IMR-90 (cell line): ENCODE data around the gene HNF1B. TPM values are rescaled to one million over a fixed set of nuclear protein-coding genes. Genes with fewer than 3 reads are reported as not detected.

Experiments
- ATAC-seq: fragments of 200-7000 bp; cut with Tn5 transposase; 2 replicates; pipeline ENCODE4 v1.9.1; 2020; ENCODE audit warnings: low read depth, mild to moderate bottlenecking, moderate library complexity
- BruUV-seq: library from RNA; stranded (reverse); fragments of 400-500 nt; replicated peaks from 2 replicates; lab custom pipeline; 2021; lab: Mats Ljungman, UMichigan
- CTCF ChIA-PET: fragments of 300-600 bp; formaldehyde crosslinking; extraction: SDS; loops from one replicate; lab custom pipeline; 2021; ENCODE audit warnings: antibody characterized with exemption; lab: Yijun Ruan, JAX
- POLR2A ChIA-PET: fragments of 300-600 bp; sonication (Branson Sonifier 250); formaldehyde crosslinking; loops from one replicate; lab custom pipeline; 2022; ENCODE audit warnings: antibody characterized with exemption; ENCODE audit not compliant: unreplicated experiment; lab: Charles Lee
- DNase-seq: peaks from one replicate; pipeline ENCODE4 v3.0.0; 2013
- H2AFZ ChIP-seq: replicated peaks from 2 replicates; pipeline ENCODE3; 2013; ENCODE audit warnings: low read length, mild to moderate bottlenecking; ENCODE audit not compliant: poor library complexity
- H2AK5ac ChIP-seq: 2 replicates; pipeline ENCODE4 v1.6.1; 2013; ENCODE audit warnings: low read depth, low read length, inconsistent platforms
- H2AK9ac ChIP-seq: replicated peaks from 2 replicates; pipeline ENCODE3; 2013; ENCODE audit warnings: mild to moderate bottlenecking, low read depth, low read length, moderate library complexity; ENCODE audit not compliant: poor library complexity
- H2BK120ac ChIP-seq: 2 replicates; pipeline ENCODE4 v1.6.1; 2013; ENCODE audit warnings: low read depth, low read length, inconsistent platforms
- H2BK15ac ChIP-seq: 3 replicates; pipeline ENCODE4 v1.6.1; 2013; ENCODE audit warnings: low read depth, low read length, inconsistent platforms
- H2BK20ac ChIP-seq: 2 replicates; pipeline ENCODE4 v1.6.1; 2013; ENCODE audit warnings: low read depth, mild to moderate bottlenecking, inconsistent platforms, low read length, moderate library complexity
- H2BK5ac ChIP-seq: 2 replicates; pipeline ENCODE4 v1.6.1; 2013; ENCODE audit warnings: mild to moderate bottlenecking, low read depth, low read length, inconsistent platforms; ENCODE audit not compliant: poor library complexity, severe bottlenecking
- H3K14ac ChIP-seq: replicated peaks from 2 replicates; pipeline ENCODE4 v1.6.1; 2013; ENCODE audit warnings: low read depth, low read length, inconsistent platforms
- H3K18ac ChIP-seq: 2 replicates; pipeline ENCODE4 v1.6.1; 2013; ENCODE audit warnings: low read depth, low read length, control low read depth
- H3K23ac ChIP-seq: 2 replicates; pipeline ENCODE4 v1.6.1; 2013; ENCODE audit warnings: low read depth, low read length, inconsistent platforms
- H3K27ac ChIP-seq: 2 replicates; pipeline ENCODE4 v1.5.1; 2013; ENCODE audit warnings: mild to moderate bottlenecking, control low read depth, low read length; ENCODE audit not compliant: insufficient read depth
- H3K27me3 ChIP-seq: 2 replicates; pipeline ENCODE4 v1.6.1; 2013; ENCODE audit warnings: low read length; ENCODE audit not compliant: control insufficient read depth, insufficient read depth
- H3K36me3 ChIP-seq: 2 replicates; pipeline ENCODE4 v1.6.1; 2013; ENCODE audit warnings: low read length, mixed read lengths; ENCODE audit not compliant: control insufficient read depth, insufficient read depth
- H3K4ac ChIP-seq: 2 replicates; pipeline ENCODE4 v1.6.1; 2013; ENCODE audit warnings: low read depth, low read length, inconsistent platforms
- H3K4me1 ChIP-seq: 2 replicates; pipeline ENCODE4 v1.6.1; 2013; ENCODE audit warnings: low read length, mixed read lengths; ENCODE audit not compliant: control insufficient read depth, insufficient read depth
- H3K4me2 ChIP-seq: 2 replicates; pipeline ENCODE4 v1.6.1; 2013; ENCODE audit warnings: low read depth, mild to moderate bottlenecking, control low read depth, low read length, moderate library complexity
- H3K4me3 ChIP-seq: 2 replicates; pipeline ENCODE4 v1.5.1; 2013; ENCODE audit warnings: low read depth, mild to moderate bottlenecking, control low read depth, low read length, moderate library complexity; ENCODE audit not compliant: insufficient read depth
- H3K56ac ChIP-seq: 2 replicates; pipeline ENCODE4 v1.6.1; 2013; ENCODE audit warnings: low read length, inconsistent platforms; ENCODE audit not compliant: insufficient read depth; ENCODE audit errors: extremely low read depth
- H3K79me1 ChIP-seq, 2 experiments: 2 replicates each; pipeline ENCODE4 v1.6.1; 2013; ENCODE audit warnings: low read length in 2 of 2, inconsistent platforms in 1 of 2, low read depth in 1 of 2
- H3K9ac ChIP-seq: 2 replicates; pipeline ENCODE4 v1.6.1; 2013; ENCODE audit warnings: low read depth, low read length, control low read depth
- H3K9me1 ChIP-seq: 2 replicates; pipeline ENCODE4 v1.6.1; 2013; ENCODE audit warnings: low read length, inconsistent platforms; ENCODE audit not compliant: insufficient read depth
- H3K9me3 ChIP-seq: 2 replicates; pipeline ENCODE4 v1.6.1; 2013; ENCODE audit warnings: low read length; ENCODE audit not compliant: control insufficient read depth, insufficient read depth
- H4K20me1 ChIP-seq: 2 replicates; pipeline ENCODE4 v1.6.1; 2013; ENCODE audit warnings: low read length, inconsistent platforms; ENCODE audit not compliant: insufficient read depth
- H4K5ac ChIP-seq: 2 replicates; pipeline ENCODE4 v1.6.1; 2013; ENCODE audit warnings: mild to moderate bottlenecking, low read depth, low read length, control low read depth
- H4K8ac ChIP-seq, 2 experiments: 2 replicates each; pipeline ENCODE4 v1.6.1; 2013; ENCODE audit warnings: low read depth in 2 of 2, low read length in 2 of 2, control low read depth in 1 of 2, inconsistent platforms in 1 of 2
- H4K91ac ChIP-seq: 2 replicates; pipeline ENCODE4 v1.6.1; 2013; ENCODE audit warnings: low read depth, low read length, inconsistent platforms; ENCODE audit not compliant: insufficient read depth
- BHLHE40 ChIP-seq: fragments of 150-350 bp; IDR thresholded peaks from 2 replicates; pipeline ENCODE4 v1.6.1; 2016; ENCODE audit warnings: mild to moderate bottlenecking, low read depth, low read length
- CEBPB ChIP-seq: IDR thresholded peaks from 2 replicates; pipeline ENCODE4 v1.6.1; 2012; ENCODE audit warnings: low read depth, low read length, improper control_type of control experiment
- CTCF ChIP-seq: conservative IDR thresholded peaks from 2 replicates; pipeline ENCODE4 v1.5.1; 2012; ENCODE audit warnings: mild to moderate bottlenecking, low read depth, low read length, improper control_type of control experiment
- ELK1 ChIP-seq: fragments of 150-350 bp; IDR thresholded peaks from 2 replicates; pipeline ENCODE4 v1.6.1; 2016; ENCODE audit warnings: low read depth, mild to moderate bottlenecking, low read length, moderate library complexity, borderline replicate concordance
- FOS ChIP-seq: fragments of 150-350 bp; IDR thresholded peaks from 2 replicates; pipeline ENCODE4 v1.6.1; 2016; ENCODE audit warnings: low read depth, low read length
- MAFK ChIP-seq: IDR thresholded peaks from 2 replicates; pipeline ENCODE4 v1.6.1; 2012; ENCODE audit warnings: low read depth, low read length, improper control_type of control experiment
- MAZ ChIP-seq: IDR thresholded peaks from 2 replicates; pipeline ENCODE4 v1.6.1; 2012; ENCODE audit warnings: low read depth, mild to moderate bottlenecking, low read length, improper control_type of control experiment, moderate library complexity, borderline replicate concordance
- MXI1 ChIP-seq: IDR thresholded peaks from 2 replicates; pipeline ENCODE4 v1.6.1; 2012; ENCODE audit warnings: low read depth, mild to moderate bottlenecking, low read length, moderate library complexity, borderline replicate concordance
- NFE2L2 ChIP-seq: fragments of 150-350 bp; IDR thresholded peaks from 2 replicates; pipeline ENCODE4 v1.6.1; 2016; ENCODE audit warnings: low read depth, mild to moderate bottlenecking, low read length
- POLR2A ChIP-seq: IDR thresholded peaks from 2 replicates; pipeline ENCODE4 v1.6.1; 2012; ENCODE audit warnings: mild to moderate bottlenecking, low read depth, low read length
- RAD21 ChIP-seq: IDR thresholded peaks from 2 replicates; pipeline ENCODE4 v1.6.1; 2012; ENCODE audit warnings: low read length, improper control_type of control experiment
- RCOR1 ChIP-seq: IDR thresholded peaks from 2 replicates; pipeline ENCODE4 v1.6.1; 2012; ENCODE audit warnings: mild to moderate bottlenecking, low read length, improper control_type of control experiment; ENCODE audit not compliant: insufficient replicate concordance
- RFX5 ChIP-seq: IDR thresholded peaks from 2 replicates; pipeline ENCODE4 v1.8.0; 2012; ENCODE audit warnings: low read depth, mild to moderate bottlenecking, low read length, moderate library complexity
- SMC3 ChIP-seq: fragments of 150-350 bp; IDR thresholded peaks from 2 replicates; pipeline ENCODE4 v1.6.1; 2016; ENCODE audit warnings: low read depth, mild to moderate bottlenecking, antibody characterized with exemption, low read length, moderate library complexity
- USF2 ChIP-seq: fragments of 150-350 bp; IDR thresholded peaks from 2 replicates; pipeline ENCODE4 v1.6.1; 2017; ENCODE audit warnings: mild to moderate bottlenecking, antibody characterized with exemption, low read length, low read depth
- WGBS, 2 experiments: methylation state at CpG; one replicate each; pipeline versions ENCODE4 v1.1.5 to v1.1.7; 2013; ENCODE audit warnings: missing lambda C conversion rate in 2 of 2; ENCODE audit not compliant: insufficient read length in 1 of 2; ENCODE audit errors: extremely low coverage in 2 of 2; 5-methylcytosine and 5-hydroxymethylcytosine counted together
- dilution Hi-C: fragments of 300-500 bp; cut with HindIII; formaldehyde crosslinking; loops from one replicate; pipeline ENCODE4 v1.14.3; 2018; ENCODE audit warnings: low sequenced_read_pairs; ENCODE audit not compliant: unreplicated experiment
- in situ Hi-C: fragments of 300-500 bp; cut with MboI; formaldehyde crosslinking; loops from 3 replicates; pipeline ENCODE4 v1.14.3; 2019; ENCODE audit warnings: low sequenced_read_pairs, inconsistent platforms, mixed read lengths
- intact Hi-C: fragments of 100-400 bp; cut with micrococcal nuclease; formaldehyde crosslinking; loops from 2 replicates; pipeline ENCODE4 v1.10.0; 2022
- polyA plus RNA-seq, 3 experiments: library from polyadenylated mRNA; depleted of rRNA; stranded (reverse); fragments of >200 nt; gene quantifications; 2 replicates each; pipeline ENCODE4 v1.2.3, GENCODE V29; 2012; ENCODE audit warnings: low replicate concordance in 1 of 3
- total RNA-seq: library from RNA; depleted of rRNA; stranded (reverse); fragments of >200 nt; gene quantifications from 2 replicates; pipeline ENCODE4 v1.2.3, GENCODE V29; 2012

HNF1B gene
- total and polyA plus RNA-seq, 2 of the 4 experiments (the other 2 are of a cell fraction) = not detected

- POLR2A ChIA-PET = no interaction called here
- H3K27me3 ChIP-seq = peaks cover 35% of the 10 kb centered on the region
- H4K20me1 ChIP-seq = no peaks in the 10 kb centered on the region
- no peaks in the 10 kb centered on the region for H3K9me1 ChIP-seq
- H2AK9ac ChIP-seq = no peak overlapping the region
- no peaks in the 10 kb centered on the region for H3K36me3 ChIP-seq
- H3K79me1 ChIP-seq = no peaks in the 10 kb centered on the region
- no peak overlapping the region for H3K56ac ChIP-seq
- H3K14ac ChIP-seq = no peak overlapping the region
- H3K18ac ChIP-seq = no peak overlapping the region
- H2AFZ ChIP-seq = no peak overlapping the region
- no peak overlapping the region for H3K4me3 ChIP-seq
- no peak overlapping the region for H4K8ac ChIP-seq
- intact Hi-C loops = loop anchor here (10.0 kb wide), 1 partner anchor 90 kb away; no protein-coding TSS in a partner anchor
- TF ChIP-seq CTCF (no peak), CEBPB (no peak), RFX5 (no peak), POLR2A (no peak), MAFK (no peak), ELK1 (no peak), NFE2L2 (no peak), FOS (no peak), RAD21 (no peak), USF2 (no peak), SMC3 (no peak), BHLHE40 (no peak), MAZ (no peak), MXI1 (no peak), RCOR1 (no peak)
- no peak overlapping the region for H2BK15ac ChIP-seq
- no peak overlapping the region for H3K23ac ChIP-seq
- H3K27ac ChIP-seq = no peak overlapping the region
- H2BK20ac ChIP-seq = no peak overlapping the region
- no peak overlapping the region for H4K5ac ChIP-seq
- CTCF ChIA-PET = no interaction called here
- H3K4me2 ChIP-seq = no peak overlapping the region
- dilution Hi-C loops = no loop called here
- no peaks in the 10 kb centered on the region for H3K9me3 ChIP-seq
- ATAC-seq = no peak
- in situ Hi-C loops = no loop called here
- no peak for DNase-seq
- H3K4me1 ChIP-seq = peaks cover 2% of the 10 kb centered on the region; the same call in 1 of the 2 replicates
- no peak overlapping the region for H4K91ac ChIP-seq
- H2AK5ac ChIP-seq = no peak overlapping the region
- no TSS peak for BruUV-seq
- WGBS, 2 experiments = no CpG with 5 or more reads among the region's 4 CpGs
- no peak overlapping the region for H3K4ac ChIP-seq
- no peak overlapping the region for H2BK120ac ChIP-seq
- H2BK5ac ChIP-seq = no peak overlapping the region
- H3K9ac ChIP-seq = no peak overlapping the region
These were observed 9.7 kb downstream of the HNF1B start for GRCh38 chr17:37735165-37735564.
